HL-60 (cell line): ENCODE data around the gene PTGDR.

Source experiments
- DNase-seq, 2 experiments: peaks; one replicate each; pipeline ENCODE4 v3.0.0-alpha.2; 2010 to 2020; ENCODE audit warnings: low read depth in 1 of 2, low spot score in 1 of 2
- H3K27ac ChIP-seq: fragments of 250-450 bp; sonication (Bioruptor Pico); replicated peaks from 2 replicates; pipeline ENCODE4 v1.5.1; 2020; ENCODE audit warnings: mild to moderate bottlenecking, moderate library complexity
- H3K27me3 ChIP-seq: fragments of 250-450 bp; sonication (Bioruptor Pico); 2 replicates; pipeline ENCODE4 v1.5.1; 2021; ENCODE audit warnings: mild to moderate bottlenecking, moderate library complexity; ENCODE audit not compliant: insufficient read depth, poor library complexity, severe bottlenecking
- H3K4me3 ChIP-seq: replicated peaks from 2 replicates; pipeline ENCODE4 v1.5.1; 2011; ENCODE audit warnings: mild to moderate bottlenecking, control low read depth, low read length; ENCODE audit not compliant: insufficient read depth
- GABPA ChIP-seq: IDR thresholded peaks from 2 replicates; pipeline ENCODE4 v1.6.1; 2012; ENCODE audit warnings: low read depth
- POLR2AphosphoS5 ChIP-seq: IDR thresholded peaks from 2 replicates; pipeline ENCODE4 v1.6.1; 2012; ENCODE audit warnings: low read depth
- REST ChIP-seq: IDR thresholded peaks from 2 replicates; pipeline ENCODE4 v1.6.1; 2012; ENCODE audit warnings: low read depth; ENCODE audit not compliant: insufficient replicate concordance
- SPI1 ChIP-seq: IDR thresholded peaks from 2 replicates; pipeline ENCODE4 v1.6.1; 2012; ENCODE audit warnings: low read depth, mild to moderate bottlenecking, borderline replicate concordance
- TF ChIP-seq, protein P1 (sequence below): IDR thresholded peaks from one replicate; pipeline ENCODE4 v1.5.1; 2011; ENCODE audit warnings: low read length, control low read depth, inconsistent platforms; ENCODE audit not compliant: insufficient read depth

PTGDR gene

GRCh38 chr14:52269982-52270381 is 2.5 kb downstream of the PTGDR start:
- no peak overlapping the region for H3K27ac ChIP-seq
- H3K4me3 ChIP-seq, result no peak overlapping the region
- TF ChIP-seq, protein P1, sequence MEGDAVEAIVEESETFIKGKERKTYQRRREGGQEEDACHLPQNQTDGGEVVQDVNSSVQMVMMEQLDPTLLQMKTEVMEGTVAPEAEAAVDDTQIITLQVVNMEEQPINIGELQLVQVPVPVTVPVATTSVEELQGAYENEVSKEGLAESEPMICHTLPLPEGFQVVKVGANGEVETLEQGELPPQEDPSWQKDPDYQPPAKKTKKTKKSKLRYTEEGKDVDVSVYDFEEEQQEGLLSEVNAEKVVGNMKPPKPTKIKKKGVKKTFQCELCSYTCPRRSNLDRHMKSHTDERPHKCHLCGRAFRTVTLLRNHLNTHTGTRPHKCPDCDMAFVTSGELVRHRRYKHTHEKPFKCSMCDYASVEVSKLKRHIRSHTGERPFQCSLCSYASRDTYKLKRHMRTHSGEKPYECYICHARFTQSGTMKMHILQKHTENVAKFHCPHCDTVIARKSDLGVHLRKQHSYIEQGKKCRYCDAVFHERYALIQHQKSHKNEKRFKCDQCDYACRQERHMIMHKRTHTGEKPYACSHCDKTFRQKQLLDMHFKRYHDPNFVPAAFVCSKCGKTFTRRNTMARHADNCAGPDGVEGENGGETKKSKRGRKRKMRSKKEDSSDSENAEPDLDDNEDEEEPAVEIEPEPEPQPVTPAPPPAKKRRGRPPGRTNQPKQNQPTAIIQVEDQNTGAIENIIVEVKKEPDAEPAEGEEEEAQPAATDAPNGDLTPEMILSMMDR, result no peak
- TF ChIP-seq SPI1, result no peak
- no peak for TF ChIP-seq POLR2AphosphoS5
- no peak for TF ChIP-seq REST
- no peak for TF ChIP-seq GABPA
- H3K27me3 ChIP-seq, result peaks cover 42% of the 10 kb centered on the region
- DNase-seq, result no peak

- DNase-seq, result no peak
- TF ChIP-seq REST, result no peak
- TF ChIP-seq POLR2AphosphoS5, result no peak
- TF ChIP-seq, protein P1, result no peak
- H3K27ac ChIP-seq, result no peak overlapping the region
- H3K27me3 ChIP-seq, result peaks cover 42% of the 10 kb centered on the region
- H3K4me3 ChIP-seq, result no peak overlapping the region
Measured at GRCh38 chr14:52271538-52271937, 4.0 kb downstream of the PTGDR start.

GRCh38 chr14:52272375-52272774 is 4.9 kb downstream of the PTGDR start:
- peak in 1 of 2 experiments; percentile 26 for DNase-seq
- Histone ChIP-seq H3K4me3 (no peak overlapping the region), H3K27me3 (peaks cover 38% of the 10 kb centered on the region), H3K27ac (no peak overlapping the region)
- TF ChIP-seq SPI1, result no peak
- TF ChIP-seq, protein P1, result peak; percentile 24
- TF ChIP-seq REST, result no peak
- no peak for TF ChIP-seq GABPA
